GM21381 (cell line): ENCODE results near the gene TSPAN11.

Experiments used
- ATAC-seq: cut with Tn5 transposase; IDR thresholded peaks from one replicate; pipeline ENCODE4 v1.9.1; 2021; ENCODE audit warnings: mild to moderate bottlenecking, moderate library complexity; ENCODE audit not compliant: unreplicated experiment

The TSPAN11 gene

DNA sequence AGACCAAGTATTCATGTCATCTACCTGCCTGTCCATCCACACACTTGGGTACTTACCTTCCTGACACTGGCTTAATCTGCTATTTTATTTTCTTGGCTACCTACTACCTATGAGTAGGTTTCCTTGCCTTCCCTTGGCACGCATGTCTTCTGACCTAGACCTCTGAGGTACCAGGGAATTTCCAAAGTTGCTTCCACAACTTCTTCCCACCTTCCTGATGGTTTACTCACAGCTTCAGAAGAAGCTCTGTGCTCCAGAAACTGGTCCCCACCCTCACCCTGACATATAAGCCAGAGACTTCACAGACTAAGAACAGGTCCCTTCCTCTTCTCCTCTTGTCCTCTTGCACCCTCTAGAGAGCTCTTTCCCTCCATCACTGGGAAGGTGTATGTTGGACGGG lies 111.4 kb downstream of the TSPAN11 start:
- no peak for ATAC-seq

DNA sequence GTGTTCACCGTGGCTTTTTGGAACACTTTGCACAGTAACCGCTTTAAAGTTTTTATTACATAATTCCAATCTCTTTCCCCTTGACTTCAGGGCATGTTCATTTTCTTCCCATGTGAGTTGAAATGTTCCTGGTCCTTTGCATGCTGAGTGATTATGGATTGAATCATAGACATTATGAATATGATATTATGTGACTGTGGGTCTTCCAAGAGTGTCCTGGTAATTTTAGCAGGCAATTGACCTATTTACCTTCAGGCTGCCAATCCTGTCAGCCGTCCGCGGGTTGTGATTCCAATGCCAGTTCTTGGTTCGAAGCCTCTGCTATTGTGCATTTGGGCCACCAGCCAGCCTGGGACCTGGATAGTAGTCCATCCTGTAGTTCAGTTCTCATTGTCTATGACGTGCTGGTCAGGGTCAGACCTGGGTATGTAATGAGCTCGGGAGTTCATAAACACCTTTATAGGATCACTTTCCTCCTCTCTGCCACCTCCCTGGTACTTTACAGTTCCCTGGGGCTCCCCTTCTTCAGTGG lies 114.6 kb downstream of the TSPAN11 start:
- ATAC-seq = no peak
